ENCODE results near the gene MUC4.
A peak's percentile ranks its signal among the peaks of the same experiment; 100 is the strongest.
"Not testable (repeated sequence)": the region's sequence is repeated elsewhere in the genome, so short reads cannot be mapped to it uniquely, and the experiment has no call there.

Gene MUC4

GRCh38 chr3:195810455-195810845, 1.3 kb downstream of the MUC4 start:
- DNase-seq (ENCODE audit: low read depth): no peak

GRCh38 chr3:195809796-195810454, 1.8 kb downstream of the MUC4 start:
- no peak for DNase-seq (ENCODE audit: low read depth)

GRCh38 chr3:195809291-195809785, 2.4 kb downstream of the MUC4 start:
- DNase-seq (ENCODE audit: low read depth): no peak

GRCh38 chr3:195808741-195809290, 2.9 kb downstream of the MUC4 start:
- DNase-seq (ENCODE audit: low read depth): no peak

GRCh38 chr3:195807681-195808121, 4.0 kb downstream of the MUC4 start:
- no peak for DNase-seq (ENCODE audit: low read depth)

GRCh38 chr3:195806916-195807231, 4.9 kb downstream of the MUC4 start:
- no peak for DNase-seq (ENCODE audit: low read depth)

GRCh38 chr3:195806211-195806915, 5.4 kb downstream of the MUC4 start:
- DNase-seq (ENCODE audit: low read depth): no peak

GRCh38 chr3:195805588-195805987, 6.1 kb downstream of the MUC4 start:
- not testable (repeated sequence) for DNase-seq (ENCODE audit: low read depth)

- DNase-seq (ENCODE audit: low read depth): no peak
These were observed 6.5 kb downstream of the MUC4 start for GRCh38 chr3:195805181-195805580.

GRCh38 chr3:195803289-195803908, 8.3 kb downstream of the MUC4 start:
- peak; percentile 17 for DNase-seq (ENCODE audit: low read depth)

- no peak for DNase-seq (ENCODE audit: low read depth)
These were observed 8.9 kb downstream of the MUC4 start for GRCh38 chr3:195802795-195803194.

GRCh38 chr3:195802261-195802701, 9.4 kb downstream of the MUC4 start:
- DNase-seq (ENCODE audit: low read depth): no peak

GRCh38 chr3:195801251-195802183, 10.2 kb downstream of the MUC4 start:
- no peak for DNase-seq (ENCODE audit: low read depth)

- no peak for DNase-seq (ENCODE audit: low read depth)
These were observed 11.5 kb downstream of the MUC4 start for GRCh38 chr3:195800240-195800639.

GRCh38 chr3:195796795-195797194, 14.9 kb downstream of the MUC4 start:
- no peak for DNase-seq (ENCODE audit: low read depth)

GRCh38 chr3:195794708-195795107, 17.0 kb downstream of the MUC4 start:
- no peak for DNase-seq (ENCODE audit: low read depth)

- not testable (repeated sequence) for DNase-seq (ENCODE audit: low read depth)
These were observed 19.1 kb downstream of the MUC4 start for GRCh38 chr3:195792621-195793020.

- DNase-seq (ENCODE audit: low read depth): no peak
These were observed 20.8 kb downstream of the MUC4 start for GRCh38 chr3:195790901-195791300.

- no peak for DNase-seq (ENCODE audit: low read depth)
These were observed 22.8 kb downstream of the MUC4 start for GRCh38 chr3:195788711-195789581.

GRCh38 chr3:195785781-195786405, 25.8 kb downstream of the MUC4 start:
- DNase-seq (ENCODE audit: low read depth): not testable (repeated sequence)
